ENCODE measurements around the gene TNNT1.

DNA sequence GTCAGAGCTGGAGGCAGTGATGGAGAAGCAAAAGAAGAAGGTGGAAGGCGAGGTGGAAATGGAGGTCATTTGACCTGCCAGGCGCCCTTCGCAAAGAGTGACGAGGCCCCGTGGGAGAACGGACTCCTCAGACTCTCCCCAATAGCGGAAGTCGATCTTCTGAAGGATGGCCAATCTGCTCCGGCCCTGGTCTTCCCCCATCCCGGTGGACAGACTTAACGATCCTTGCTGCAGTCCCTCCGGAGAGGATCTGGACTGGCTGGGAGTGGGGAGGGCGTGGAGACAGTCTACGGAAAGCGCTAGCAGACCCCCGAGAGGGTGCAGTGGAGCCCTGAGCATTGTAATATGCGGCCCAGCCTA lies 61.5 kb downstream of the TNNT1 start:
- TF ChIP-seq, protein P1, sequence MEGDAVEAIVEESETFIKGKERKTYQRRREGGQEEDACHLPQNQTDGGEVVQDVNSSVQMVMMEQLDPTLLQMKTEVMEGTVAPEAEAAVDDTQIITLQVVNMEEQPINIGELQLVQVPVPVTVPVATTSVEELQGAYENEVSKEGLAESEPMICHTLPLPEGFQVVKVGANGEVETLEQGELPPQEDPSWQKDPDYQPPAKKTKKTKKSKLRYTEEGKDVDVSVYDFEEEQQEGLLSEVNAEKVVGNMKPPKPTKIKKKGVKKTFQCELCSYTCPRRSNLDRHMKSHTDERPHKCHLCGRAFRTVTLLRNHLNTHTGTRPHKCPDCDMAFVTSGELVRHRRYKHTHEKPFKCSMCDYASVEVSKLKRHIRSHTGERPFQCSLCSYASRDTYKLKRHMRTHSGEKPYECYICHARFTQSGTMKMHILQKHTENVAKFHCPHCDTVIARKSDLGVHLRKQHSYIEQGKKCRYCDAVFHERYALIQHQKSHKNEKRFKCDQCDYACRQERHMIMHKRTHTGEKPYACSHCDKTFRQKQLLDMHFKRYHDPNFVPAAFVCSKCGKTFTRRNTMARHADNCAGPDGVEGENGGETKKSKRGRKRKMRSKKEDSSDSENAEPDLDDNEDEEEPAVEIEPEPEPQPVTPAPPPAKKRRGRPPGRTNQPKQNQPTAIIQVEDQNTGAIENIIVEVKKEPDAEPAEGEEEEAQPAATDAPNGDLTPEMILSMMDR (IDR thresholded peaks at IDR 0.05): no peak
- no peak for TF ChIP-seq EZH2phosphoT487 (IDR thresholded peaks at IDR 0.05)
- TF ChIP-seq EZH2 (IDR thresholded peaks at IDR 0.05): no peak
